ENCODE results near the gene ZACN.

The ZACN gene

DNA sequence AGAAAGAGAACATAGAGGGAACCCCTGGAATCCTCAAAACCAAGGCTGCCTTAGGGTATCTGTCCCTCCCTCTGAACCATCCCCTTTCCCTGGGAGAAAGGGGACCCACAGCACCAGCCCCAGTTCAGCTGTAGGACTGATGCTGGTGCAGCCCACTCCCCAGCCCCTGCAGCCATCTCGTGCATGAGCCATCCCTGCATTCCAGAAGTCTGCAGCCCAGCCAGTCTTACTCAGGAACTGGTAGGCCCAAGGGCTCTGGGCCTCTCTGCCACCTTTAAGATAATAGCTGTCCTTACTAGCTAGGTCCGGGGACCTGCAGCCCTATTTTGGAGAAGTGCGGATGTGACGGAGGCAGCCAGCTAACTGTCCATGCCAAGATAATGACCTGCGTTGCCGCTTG is 45.8 kb upstream of the ZACN start:
- Histone ChIP-seq H3K4me1 (ENCODE audit: control insufficient read depth, low read length) (peaks cover 16% of the 10 kb centered on the region), H3K27ac (ENCODE audit: low read depth, low read length) (no peak overlapping the region), H3F3A (ENCODE audit: control insufficient read depth, insufficient read depth) (no peaks in the 10 kb centered on the region), H3K4me2 (ENCODE audit: low read length) (no peak overlapping the region), H3K9me2 (replicated peaks; ENCODE audit: control insufficient read depth, low read length) (no peaks in the 10 kb centered on the region), H3K9me3 (ENCODE audit: control insufficient read depth, insufficient read depth, low read length) (no peaks in the 10 kb centered on the region), H3K79me2 (ENCODE audit: control insufficient read depth, low read length) (no peaks in the 10 kb centered on the region), H3K27me3 (ENCODE audit: control insufficient read depth, low read length) (no peaks in the 10 kb centered on the region), H3K36me3 (ENCODE audit: control insufficient read depth, low read length) (no peaks in the 10 kb centered on the region; the same call in 1 of the 2 replicates), H3K4me3 (ENCODE audit: low read length) (no peak overlapping the region), H4K20me1 (ENCODE audit: control insufficient read depth, insufficient read depth, low read depth, low read length) (no peaks in the 10 kb centered on the region)
- TF ChIP-seq, protein P1, sequence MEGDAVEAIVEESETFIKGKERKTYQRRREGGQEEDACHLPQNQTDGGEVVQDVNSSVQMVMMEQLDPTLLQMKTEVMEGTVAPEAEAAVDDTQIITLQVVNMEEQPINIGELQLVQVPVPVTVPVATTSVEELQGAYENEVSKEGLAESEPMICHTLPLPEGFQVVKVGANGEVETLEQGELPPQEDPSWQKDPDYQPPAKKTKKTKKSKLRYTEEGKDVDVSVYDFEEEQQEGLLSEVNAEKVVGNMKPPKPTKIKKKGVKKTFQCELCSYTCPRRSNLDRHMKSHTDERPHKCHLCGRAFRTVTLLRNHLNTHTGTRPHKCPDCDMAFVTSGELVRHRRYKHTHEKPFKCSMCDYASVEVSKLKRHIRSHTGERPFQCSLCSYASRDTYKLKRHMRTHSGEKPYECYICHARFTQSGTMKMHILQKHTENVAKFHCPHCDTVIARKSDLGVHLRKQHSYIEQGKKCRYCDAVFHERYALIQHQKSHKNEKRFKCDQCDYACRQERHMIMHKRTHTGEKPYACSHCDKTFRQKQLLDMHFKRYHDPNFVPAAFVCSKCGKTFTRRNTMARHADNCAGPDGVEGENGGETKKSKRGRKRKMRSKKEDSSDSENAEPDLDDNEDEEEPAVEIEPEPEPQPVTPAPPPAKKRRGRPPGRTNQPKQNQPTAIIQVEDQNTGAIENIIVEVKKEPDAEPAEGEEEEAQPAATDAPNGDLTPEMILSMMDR (IDR thresholded peaks at IDR 0.05; ENCODE audit: low read depth, low read length, poor library complexity, severe bottlenecking), result no peak
- no peak for TF ChIP-seq EZH2phosphoT487 (IDR thresholded peaks at IDR 0.05; ENCODE audit: borderline replicate concordance, low read length)

- no peaks in the 10 kb centered on the region for H4K20me1 ChIP-seq (ENCODE audit: control insufficient read depth, insufficient read depth, low read depth, low read length)
- H3K79me2 ChIP-seq (ENCODE audit: control insufficient read depth, low read length), result no peaks in the 10 kb centered on the region
- H3K27ac ChIP-seq (ENCODE audit: low read depth, low read length), result no peak overlapping the region
- H3K9me3 ChIP-seq (ENCODE audit: control insufficient read depth, insufficient read depth, low read length), result no peaks in the 10 kb centered on the region
- H3K4me1 ChIP-seq (ENCODE audit: control insufficient read depth, low read length), result peaks cover 5% of the 10 kb centered on the region
- TF ChIP-seq, protein P1 (IDR thresholded peaks at IDR 0.05; ENCODE audit: low read depth, low read length, poor library complexity, severe bottlenecking), result no peak
- TF ChIP-seq EZH2phosphoT487 (IDR thresholded peaks at IDR 0.05; ENCODE audit: borderline replicate concordance, low read length), result no peak
- H3K4me3 ChIP-seq (ENCODE audit: low read length), result no peak overlapping the region
- no peaks in the 10 kb centered on the region for H3F3A ChIP-seq (ENCODE audit: control insufficient read depth, insufficient read depth)
- H3K4me2 ChIP-seq (ENCODE audit: low read length), result no peak overlapping the region
- H3K9me2 ChIP-seq (replicated peaks; ENCODE audit: control insufficient read depth, low read length), result no peaks in the 10 kb centered on the region
- no peaks in the 10 kb centered on the region for H3K27me3 ChIP-seq (ENCODE audit: control insufficient read depth, low read length)
- H3K36me3 ChIP-seq (ENCODE audit: control insufficient read depth, low read length), result peaks cover 15% of the 10 kb centered on the region
Observed at GRCh38 chr17:76034428-76035350, 44.3 kb upstream of the ZACN start.

- Histone ChIP-seq H3K4me3 (ENCODE audit: low read length) (no peak overlapping the region), H3K9me3 (ENCODE audit: control insufficient read depth, insufficient read depth, low read length) (no peaks in the 10 kb centered on the region), H3K27ac (ENCODE audit: low read depth, low read length) (no peak overlapping the region), H4K20me1 (ENCODE audit: control insufficient read depth, insufficient read depth, low read depth, low read length) (no peaks in the 10 kb centered on the region), H3K79me2 (ENCODE audit: control insufficient read depth, low read length) (no peaks in the 10 kb centered on the region), H3K9me2 (replicated peaks; ENCODE audit: control insufficient read depth, low read length) (no peaks in the 10 kb centered on the region), H3K36me3 (ENCODE audit: control insufficient read depth, low read length) (peaks cover 35% of the 10 kb centered on the region), H3K4me1 (ENCODE audit: control insufficient read depth, low read length) (no peaks in the 10 kb centered on the region), H3F3A (ENCODE audit: control insufficient read depth, insufficient read depth) (no peaks in the 10 kb centered on the region), H3K4me2 (ENCODE audit: low read length) (no peak overlapping the region), H3K27me3 (ENCODE audit: control insufficient read depth, low read length) (no peaks in the 10 kb centered on the region)
- no peak for TF ChIP-seq EZH2phosphoT487 (IDR thresholded peaks at IDR 0.05; ENCODE audit: borderline replicate concordance, low read length)
- TF ChIP-seq, protein P1 (IDR thresholded peaks at IDR 0.05; ENCODE audit: low read depth, low read length, poor library complexity, severe bottlenecking), result no peak
Observed at GRCh38 chr17:76036497-76037261, 42.3 kb upstream of the ZACN start.

Data from DOHH2 (cell line).